A673 (cell line): Measurements from ENCODE around the gene KDM4D. TPM values are rescaled to one million over a fixed set of nuclear protein-coding genes. Genes with fewer than 3 reads are reported as not detected.

Experiments used
- Bru-seq: library from RNA; stranded (reverse); fragments of 400-500 nt; gene quantifications from one replicate; lab custom pipeline; 2021; lab: Mats Ljungman, UMichigan
- BruChase-seq, 2 experiments: library from RNA; stranded (reverse); fragments of 400-500 nt; gene quantifications; one replicate each; lab custom pipeline; 2021; lab: Mats Ljungman, UMichigan
- BruUV-seq: library from RNA; stranded (reverse); fragments of 400-500 nt; replicated peaks from 2 replicates; lab custom pipeline; 2021; lab: Mats Ljungman, UMichigan
- CTCF ChIA-PET: fragments of 300-600 bp; sonication (Branson Sonifier 250); formaldehyde crosslinking; loops from one replicate; lab custom pipeline; 2022; ENCODE audit warnings: antibody characterized with exemption; lab: Charles Lee
- POLR2A ChIA-PET: fragments of 300-600 bp; sonication (Branson Sonifier 250); formaldehyde crosslinking; loops from one replicate; lab custom pipeline; 2022; ENCODE audit warnings: antibody characterized with exemption; ENCODE audit not compliant: low non-redundant PET; lab: Charles Lee
- DNase-seq: peaks from one replicate; pipeline ENCODE4 v3.0.0-alpha.2; 2015; ENCODE audit warnings: low spot score
- H3K27ac ChIP-seq: fragments of 200-600 bp; sonication (generic); 2 replicates; pipeline ENCODE4 v1.5.1; 2016; ENCODE audit warnings: mixed run types, low read depth, mild to moderate bottlenecking, mixed read lengths, antibody characterized with exemption, low read length; ENCODE audit not compliant: poor library complexity, severe bottlenecking
- H3K27me3 ChIP-seq: fragments of 200-600 bp; sonication (generic); replicated peaks from 2 replicates; pipeline ENCODE4 v1.6.1; 2017; ENCODE audit warnings: mixed run types, low read depth, mild to moderate bottlenecking, mixed read lengths, antibody characterized with exemption, low read length; ENCODE audit not compliant: insufficient read depth, poor library complexity
- H3K36me3 ChIP-seq: fragments of 200-600 bp; sonication (generic); 2 replicates; pipeline ENCODE4 v1.6.1; 2016; ENCODE audit warnings: mixed run types, mild to moderate bottlenecking, mixed read lengths, antibody characterized with exemption, low read length; ENCODE audit not compliant: insufficient read depth, poor library complexity, severe bottlenecking
- H3K4me1 ChIP-seq: fragments of 200-600 bp; sonication (generic); 2 replicates; pipeline ENCODE4 v1.6.1; 2017; ENCODE audit warnings: mixed run types, mild to moderate bottlenecking, mixed read lengths, antibody characterized with exemption, low read length; ENCODE audit not compliant: insufficient read depth, poor library complexity, severe bottlenecking
- H3K4me3 ChIP-seq: fragments of 200-600 bp; sonication (generic); 2 replicates; pipeline ENCODE4 v1.5.1; 2016; ENCODE audit warnings: low read depth, mixed run types, mild to moderate bottlenecking, mixed read lengths, low read length; ENCODE audit not compliant: poor library complexity, severe bottlenecking
- H3K9me3 ChIP-seq: fragments of 200-600 bp; sonication (generic); 2 replicates; pipeline ENCODE4 v1.6.1; 2016; ENCODE audit warnings: mixed run types, low read depth, mild to moderate bottlenecking, mixed read lengths, antibody characterized with exemption, low read length; ENCODE audit not compliant: poor library complexity, severe bottlenecking
- CTCF ChIP-seq: fragments of 300-800, 200-600 bp; sonication (generic); conservative IDR thresholded peaks from 2 replicates; pipeline ENCODE4 v1.5.1; 2017; ENCODE audit warnings: low read depth, mild to moderate bottlenecking, antibody characterized with exemption, low read length, moderate library complexity, mixed read lengths
- EZH2 ChIP-seq: fragments of 200-600 bp; sonication (generic); IDR thresholded peaks from 2 replicates; pipeline ENCODE4 v1.6.1; 2017; ENCODE audit warnings: borderline replicate concordance, low read depth, mild to moderate bottlenecking, mixed read lengths, antibody characterized with exemption, low read length; ENCODE audit not compliant: poor library complexity, severe bottlenecking
- intact Hi-C: fragments of 100-400 bp; cut with micrococcal nuclease; formaldehyde crosslinking; loops from one replicate; pipeline ENCODE4 v1.10.0; 2022; ENCODE audit not compliant: unreplicated experiment
- long read RNA-seq: library from polyadenylated mRNA; stranded (forward); transcript quantifications from one replicate; pipeline ENCODE4 v2.0.0, GENCODE V29; 2022
- total RNA-seq: library from RNA; stranded (reverse); gene quantifications from 2 replicates; pipeline ENCODE4 v1.2.3, GENCODE V29; 2021

KDM4D gene
- total RNA-seq (3.0 and 3.9 TPM in 2 replicates), Bru-seq, nascent RNA (percentile 71 among the genes with signal in this experiment), BruChase-seq, experiment 1, labeled RNA remaining after a 2-hour chase (percentile 53 among the genes with signal in this experiment), BruChase-seq, experiment 2, labeled RNA remaining after a 6-hour chase (percentile 42 among the genes with signal in this experiment)
- long read RNA-seq, transcript KDM4D-201 (3 exons, 2,978 nt), result major isoform, 6 of 7 reads
- long read RNA-seq, partial matches to known transcripts, result 0 of 7 reads
- long read RNA-seq, other reads (novel, unspliced or antisense), result 0 of 7 reads

- DNase-seq, result peak; percentile 99
- Histone ChIP-seq H3K36me3 (peaks cover 38% of the 10 kb centered on the region), H3K4me3 (peak within 1 kb of the TSS; percentile 82), H3K9me3 (no peaks in the 10 kb centered on the region), H3K4me1 (peaks cover 10% of the 10 kb centered on the region), H3K27ac (peak within 1 kb of the TSS; percentile 80), H3K27me3 (no peaks in the 10 kb centered on the region)
- CTCF ChIA-PET, result interaction anchor here (1.4 kb wide), 1 partner anchor 94 kb away, joined by 4 read pairs; no protein-coding TSS in a partner anchor
- TF ChIP-seq EZH2 (no peak), CTCF (no peak)
- intact Hi-C loops, result no loop called here
- POLR2A ChIA-PET, result interaction anchor here (0.5 kb wide), 1 partner anchor 94 kb away, joined by 4 read pairs; no protein-coding TSS in a partner anchor
- BruUV-seq, result no TSS peak
Measured at GRCh38 chr11:94973099-94973968, at the start of gene KDM4D, which contains the start of gene CWC15. Gene KDM4D (plus strand): TSS chr11:94973709. CDS start chr11:94997373, 23,664 bp downstream. Gene CWC15 (minus strand): TSS chr11:94973556. CDS start chr11:94972185, 1,371 bp downstream.

GRCh38 chr11:94924171-94924572 lies 49.3 kb upstream of the KDM4D start:
- ChIA-PET CTCF (no interaction called here), POLR2A (no interaction called here)
- no peak for DNase-seq
- Histone ChIP-seq H3K36me3 (no peaks in the 10 kb centered on the region), H3K27ac (no peak overlapping the region), H3K4me1 (peaks cover 34% of the 10 kb centered on the region), H3K27me3 (no peaks in the 10 kb centered on the region), H3K9me3 (no peaks in the 10 kb centered on the region), H3K4me3 (no peak overlapping the region)
- intact Hi-C loops, result no loop called here
- no TSS peak for BruUV-seq
- TF ChIP-seq EZH2, result no peak
- no peak for TF ChIP-seq CTCF

- H3K4me3 ChIP-seq, result no peak overlapping the region
- TF ChIP-seq EZH2 (no peak), CTCF (no peak)
- BruUV-seq, result no TSS peak
- DNase-seq, result peak; percentile 46
- intact Hi-C loops, result no loop called here
- no peak overlapping the region for H3K27ac ChIP-seq
- H3K4me1 ChIP-seq, result peaks cover 34% of the 10 kb centered on the region
- H3K9me3 ChIP-seq, result no peaks in the 10 kb centered on the region
- POLR2A ChIA-PET, result no interaction called here
- CTCF ChIA-PET, result no interaction called here
- H3K36me3 ChIP-seq, result no peaks in the 10 kb centered on the region
- no peaks in the 10 kb centered on the region for H3K27me3 ChIP-seq
Measured at GRCh38 chr11:94924612-94925011, 48.9 kb upstream of the KDM4D start.
